ENCODE measurements around the gene FKBP6. TPM values are rescaled to one million over a fixed set of nuclear protein-coding genes. Genes with fewer than 3 reads are reported as not detected.
A peak's percentile ranks its signal among the peaks of the same experiment; 100 is the strongest.

FKBP6 gene
- total RNA-seq, 1 experiment from 2014 or later = not detected

GRCh38 chr7:73338321-73338720, 10.4 kb downstream of the FKBP6 start:
- BruUV-seq (replicated peaks) = no TSS peak
- CTCF ChIA-PET = no interaction called here

GRCh38 chr7:73340514-73340913, 12.6 kb downstream of the FKBP6 start:
- BruUV-seq (replicated peaks) = no TSS peak
- intact Hi-C loops (cut with micrococcal nuclease; ENCODE audit: unreplicated experiment) = loop anchor here (5.0 kb wide), 1 partner anchor 112 kb away; no protein-coding TSS in a partner anchor
- no peaks in the 10 kb centered on the region for H3K27me3 ChIP-seq (replicated peaks; ENCODE audit: insufficient read depth, low read depth, low read length, poor library complexity)
- CTCF ChIA-PET = no interaction called here
- POLR2A ChIA-PET (ENCODE audit: low non-redundant PET) = no interaction called here
- H3K4me1 ChIP-seq (ENCODE audit: insufficient read depth, low read length, poor library complexity, severe bottlenecking) = no peaks in the 10 kb centered on the region
- TF ChIP-seq EZH2 (IDR thresholded peaks at IDR 0.05; ENCODE audit: borderline replicate concordance, low read depth, low read length, poor library complexity, severe bottlenecking) (no peak), CTCF (conservative IDR thresholded peaks at IDR 0.05; ENCODE audit: low read depth, low read length) (no peak)
- no peak overlapping the region for H3K27ac ChIP-seq (ENCODE audit: low read depth, low read length, poor library complexity, severe bottlenecking)
- H3K9me3 ChIP-seq (ENCODE audit: low read depth, low read length, poor library complexity, severe bottlenecking) = no peaks in the 10 kb centered on the region
- H3K36me3 ChIP-seq (ENCODE audit: insufficient read depth, low read length, poor library complexity, severe bottlenecking) = no peaks in the 10 kb centered on the region
- no peak overlapping the region for H3K4me3 ChIP-seq (ENCODE audit: low read depth, low read length, poor library complexity, severe bottlenecking)
- DNase-seq (ENCODE audit: low spot score) = no peak

More at GRCh38 chr7:73338321-73338720, 10.4 kb downstream of the FKBP6 start:
- Histone ChIP-seq H3K27ac (ENCODE audit: low read depth, low read length, poor library complexity, severe bottlenecking) (no peak overlapping the region), H3K27me3 (replicated peaks; ENCODE audit: insufficient read depth, low read depth, low read length, poor library complexity) (no peaks in the 10 kb centered on the region), H3K36me3 (ENCODE audit: insufficient read depth, low read length, poor library complexity, severe bottlenecking) (no peaks in the 10 kb centered on the region), H3K9me3 (ENCODE audit: low read depth, low read length, poor library complexity, severe bottlenecking) (no peaks in the 10 kb centered on the region), H3K4me3 (ENCODE audit: low read depth, low read length, poor library complexity, severe bottlenecking) (no peak overlapping the region), H3K4me1 (ENCODE audit: insufficient read depth, low read length, poor library complexity, severe bottlenecking) (no peaks in the 10 kb centered on the region)
- TF ChIP-seq EZH2 (IDR thresholded peaks at IDR 0.05; ENCODE audit: borderline replicate concordance, low read depth, low read length, poor library complexity, severe bottlenecking) (no peak), CTCF (conservative IDR thresholded peaks at IDR 0.05; ENCODE audit: low read depth, low read length) (no peak)
- no peak for DNase-seq (ENCODE audit: low spot score)
- intact Hi-C loops (cut with micrococcal nuclease; ENCODE audit: unreplicated experiment) = no loop called here
- POLR2A ChIA-PET (ENCODE audit: low non-redundant PET) = no interaction called here

GRCh38 chr7:73341877-73342276, 13.9 kb downstream of the FKBP6 start:
- TF ChIP-seq EZH2 (IDR thresholded peaks at IDR 0.05; ENCODE audit: borderline replicate concordance, low read depth, low read length, poor library complexity, severe bottlenecking) (no peak), CTCF (conservative IDR thresholded peaks at IDR 0.05; ENCODE audit: low read depth, low read length) (no peak)
- no peak overlapping the region for H3K27ac ChIP-seq (ENCODE audit: low read depth, low read length, poor library complexity, severe bottlenecking)
- POLR2A ChIA-PET (ENCODE audit: low non-redundant PET) = no interaction called here
- no peaks in the 10 kb centered on the region for H3K36me3 ChIP-seq (ENCODE audit: insufficient read depth, low read length, poor library complexity, severe bottlenecking)
- intact Hi-C loops (cut with micrococcal nuclease; ENCODE audit: unreplicated experiment) = loop anchor here (5.0 kb wide), 1 partner anchor 110 kb away; no protein-coding TSS in a partner anchor
- no peak overlapping the region for H3K4me3 ChIP-seq (ENCODE audit: low read depth, low read length, poor library complexity, severe bottlenecking)
- no peaks in the 10 kb centered on the region for H3K9me3 ChIP-seq (ENCODE audit: low read depth, low read length, poor library complexity, severe bottlenecking)
- H3K27me3 ChIP-seq (replicated peaks; ENCODE audit: insufficient read depth, low read depth, low read length, poor library complexity) = no peaks in the 10 kb centered on the region
- CTCF ChIA-PET = interaction anchor here (0.6 kb wide), 1 partner anchor 59 kb away, joined by 3 read pairs; no protein-coding TSS in a partner anchor
- BruUV-seq (replicated peaks) = no TSS peak
- DNase-seq (ENCODE audit: low spot score) = peak; percentile 16
- no peaks in the 10 kb centered on the region for H3K4me1 ChIP-seq (ENCODE audit: insufficient read depth, low read length, poor library complexity, severe bottlenecking)

Measured in A673 (cell line).